Measurements from ENCODE around the gene GPR84.

DNA sequence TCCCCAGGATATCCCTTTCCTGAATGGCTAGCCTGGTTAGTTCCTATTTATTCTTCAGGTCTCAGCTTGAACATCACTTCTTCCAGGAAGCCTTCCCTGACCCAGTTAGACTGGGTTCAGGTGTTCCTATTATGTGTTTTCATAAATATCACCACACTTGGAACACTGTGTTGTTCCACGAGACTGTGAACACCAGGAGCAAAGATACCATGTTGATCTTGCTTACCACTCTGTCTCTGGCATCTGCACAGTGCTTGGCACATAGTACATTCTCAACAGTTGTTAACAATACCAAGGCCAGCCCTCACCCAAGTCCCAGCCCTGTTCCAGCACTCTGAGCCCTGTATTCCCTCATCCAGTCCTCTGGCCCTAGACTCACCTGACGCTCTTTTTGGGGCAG, 33.9 kb upstream of the GPR84 start:
- TF ChIP-seq SP1 (IDR thresholded peaks at IDR 0.05) (no peak), L3MBTL2 (conservative IDR thresholded peaks at IDR 0.05) (no peak), ELF4 (IDR thresholded peaks at IDR 0.05) (no peak), ARNT (IDR thresholded peaks at IDR 0.05) (no peak)
